HG02870 (cell line): ENCODE measurements around the gene HADHB.
A peak's percentile ranks its signal among the peaks of the same experiment; 100 is the strongest.

Source experiments
- ATAC-seq: cut with Tn5 transposase; IDR thresholded peaks from one replicate; pipeline ENCODE4 v1.9.1; 2021; ENCODE audit warnings: mild to moderate bottlenecking, moderate library complexity; ENCODE audit not compliant: unreplicated experiment

HADHB gene

DNA sequence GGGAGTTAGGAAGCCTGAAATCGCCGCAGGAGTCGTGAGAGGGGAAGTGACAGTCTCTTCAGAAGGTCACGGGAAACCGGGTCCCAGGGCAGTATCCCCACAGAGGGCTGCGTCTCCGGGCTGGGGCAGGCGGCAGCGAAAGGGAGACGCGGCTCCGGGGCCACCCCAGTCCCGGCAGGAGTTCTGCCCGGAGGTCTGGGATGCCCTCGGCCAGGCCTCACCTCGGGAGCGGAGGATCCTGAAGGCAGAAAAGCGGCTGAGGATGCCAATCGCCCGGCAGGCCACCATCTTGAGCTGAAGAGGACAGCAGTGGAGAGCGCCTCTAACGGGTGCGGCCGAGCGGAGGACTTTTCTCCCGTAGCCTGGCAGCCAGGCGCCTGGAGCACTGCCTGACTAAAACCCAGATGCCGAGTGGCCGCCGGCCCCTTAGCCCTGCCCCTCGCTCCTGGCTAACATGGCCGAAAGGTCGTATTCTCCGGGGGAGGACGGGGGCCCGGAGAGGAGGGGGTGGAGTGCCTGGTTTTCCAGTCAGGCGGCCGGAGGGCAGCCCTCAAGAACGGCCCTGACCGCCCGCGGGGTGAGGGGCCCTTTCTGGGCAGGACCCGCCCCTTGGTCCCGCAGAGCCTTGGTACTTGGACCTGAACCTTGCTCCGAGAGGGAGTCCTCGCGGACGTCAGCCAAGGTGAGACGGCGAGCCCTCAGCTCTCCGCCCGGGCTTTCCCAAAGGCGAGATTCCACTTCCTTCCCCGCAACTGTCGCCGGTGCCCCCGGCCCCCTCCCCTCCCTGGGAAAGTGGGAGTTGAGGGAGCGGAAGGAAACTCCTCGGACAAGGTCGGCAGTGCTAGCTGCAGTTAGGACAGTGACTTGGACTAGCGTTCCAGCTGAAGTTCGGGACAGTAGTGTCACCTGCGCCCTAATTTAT, at the start of gene HADHB, which contains the start of gene HADHA:
Gene HADHB (plus strand): TSS at position 631 of the 922 bp plus-strand sequence. CDS start 9,316 bp downstream, outside the sequence.
Gene HADHA (minus strand): TSS at position 324 of the 922 bp plus-strand sequence. CDS start 36 bp downstream, at position 288.
- ATAC-seq = peak; percentile 66

DNA sequence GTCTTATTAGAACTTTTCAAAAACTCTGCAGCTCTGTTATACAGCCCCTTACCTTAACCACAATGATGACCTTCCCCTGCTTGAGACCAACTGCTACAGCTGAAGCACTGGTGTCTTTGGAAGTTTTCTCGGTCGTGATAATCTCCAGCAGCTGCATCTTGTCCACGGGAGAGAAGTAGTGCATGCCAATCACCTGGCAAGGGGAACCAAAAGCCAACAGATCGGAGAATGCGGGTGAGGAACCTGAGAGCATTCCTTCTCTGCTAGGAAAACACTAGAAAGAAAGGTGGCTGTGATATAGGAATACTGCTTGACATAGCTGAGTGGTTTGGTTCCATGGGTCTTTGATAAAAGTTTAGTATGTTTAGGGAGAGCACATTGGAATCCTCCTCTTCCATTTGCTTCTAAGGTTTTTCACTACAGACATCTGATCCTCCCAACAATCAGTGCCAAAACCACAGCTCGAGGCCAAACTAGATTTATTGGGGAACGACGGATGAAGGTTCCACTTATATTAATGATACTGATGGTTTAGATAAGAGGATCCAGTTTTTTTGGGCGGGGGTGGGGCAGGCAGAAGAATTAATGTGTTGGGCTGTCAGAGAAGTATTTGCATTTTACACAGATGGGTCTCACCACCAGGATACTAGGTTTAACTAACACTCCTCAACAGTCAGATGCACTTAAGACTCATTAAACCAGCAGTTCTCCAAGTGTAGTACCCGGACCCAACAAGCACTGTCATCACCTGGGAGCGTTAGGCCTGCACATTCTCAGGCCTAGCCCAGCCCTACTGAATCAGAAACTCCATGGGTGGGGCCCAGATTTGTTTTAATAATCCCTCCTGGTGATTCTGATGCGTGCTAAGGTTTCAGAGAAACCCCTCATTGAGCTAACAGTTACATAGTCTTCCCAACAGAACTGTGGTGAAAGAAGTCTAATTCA, 49.4 kb upstream of the HADHB start:
- no peak for ATAC-seq

DNA sequence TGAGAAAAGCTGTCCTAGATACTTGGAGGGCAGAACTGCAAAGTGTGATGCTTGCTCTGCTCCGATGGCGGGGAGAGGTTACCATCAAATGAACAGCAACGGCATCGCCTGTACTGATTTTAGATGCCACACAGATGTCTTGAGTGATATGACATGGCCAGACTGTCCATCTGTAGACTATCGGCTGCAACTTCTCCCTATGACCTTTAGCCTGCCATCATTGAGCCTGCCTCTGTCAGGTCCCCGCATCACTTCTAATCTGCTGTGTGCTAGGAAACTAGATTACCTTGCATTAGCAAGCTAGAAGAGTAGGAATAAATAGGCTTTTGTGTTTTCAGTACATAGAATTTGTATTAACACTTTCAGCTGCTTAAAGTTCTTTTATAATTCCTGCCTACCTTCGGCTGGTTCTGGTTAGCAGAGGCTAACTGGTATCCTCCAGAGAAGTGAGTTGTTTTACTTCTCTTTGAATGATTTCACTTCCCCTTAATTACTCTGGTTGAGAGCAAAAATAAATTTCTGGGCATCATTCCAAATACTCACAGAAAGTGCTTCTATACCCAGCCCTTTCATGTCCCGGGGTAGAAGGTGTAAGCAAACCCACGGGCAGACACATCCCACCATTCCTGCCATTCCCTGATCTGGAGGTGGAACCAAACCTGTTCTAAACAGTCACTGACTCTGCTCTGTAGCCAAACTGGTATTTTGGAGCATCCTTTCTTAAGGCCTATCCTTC, 47.9 kb upstream of the HADHB start:
- ATAC-seq = no peak

DNA sequence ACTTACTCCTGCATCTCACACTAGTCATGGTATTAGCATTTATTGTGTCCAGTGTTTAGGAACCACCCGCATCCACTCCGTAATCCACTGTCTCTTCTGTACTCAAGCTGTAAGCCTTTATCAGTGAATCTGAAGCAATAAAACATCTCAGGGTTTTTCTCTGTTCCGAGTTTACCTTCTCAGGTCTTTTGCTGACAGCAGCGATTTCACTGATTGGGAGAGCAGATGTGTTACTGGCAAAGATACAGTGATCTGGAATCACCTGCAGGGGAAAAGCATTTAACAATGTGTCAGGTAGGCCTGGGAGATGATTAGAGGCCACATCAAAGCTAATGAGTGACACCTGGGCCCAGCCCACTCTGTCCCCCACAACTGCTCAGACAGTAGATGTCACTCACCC, 47.2 kb upstream of the HADHB start:
- ATAC-seq = no peak

DNA sequence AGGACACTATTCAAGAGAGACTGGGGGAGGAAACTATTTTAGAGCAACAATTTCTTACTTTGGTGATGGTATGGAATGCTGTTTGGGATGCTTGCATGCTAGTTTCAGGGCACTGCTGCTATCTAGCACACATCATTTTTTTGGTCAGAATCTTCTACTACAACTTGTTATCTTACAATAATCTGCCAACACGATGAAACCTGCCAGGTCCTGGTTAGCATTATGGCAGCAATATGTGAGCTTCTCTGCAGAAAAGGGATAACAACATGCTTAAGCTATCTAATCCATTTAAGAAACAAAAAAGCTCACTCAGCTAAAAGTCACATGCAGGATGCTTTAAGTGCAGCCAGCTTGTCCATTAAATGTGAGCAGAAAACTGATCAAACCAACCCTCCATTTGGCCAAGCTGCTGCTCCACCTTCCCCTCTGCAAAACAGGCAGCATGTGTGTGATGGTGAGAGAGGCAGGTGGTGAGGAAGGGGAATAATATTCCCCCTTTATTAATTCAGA, 41.7 kb upstream of the HADHB start:
- ATAC-seq = no peak

DNA sequence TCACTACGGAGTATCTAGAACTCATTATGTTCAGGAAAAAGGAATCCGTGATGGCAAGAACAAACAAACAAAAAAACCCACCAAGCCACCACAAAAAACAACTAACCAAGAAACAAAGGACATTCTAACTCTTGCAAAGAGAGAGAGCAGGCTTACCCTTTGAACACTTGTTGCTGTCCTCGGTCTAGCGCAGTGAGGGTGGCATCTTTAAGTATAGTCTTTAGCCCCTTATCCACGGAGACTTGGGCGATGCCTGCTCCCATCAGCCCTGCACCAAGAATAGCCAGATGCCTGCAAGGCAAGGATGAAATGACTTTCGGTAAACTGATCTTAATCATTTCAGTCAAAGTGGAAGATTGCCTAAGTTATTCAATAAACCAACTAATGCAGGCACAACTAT, 40.8 kb upstream of the HADHB start:
- no peak for ATAC-seq

DNA sequence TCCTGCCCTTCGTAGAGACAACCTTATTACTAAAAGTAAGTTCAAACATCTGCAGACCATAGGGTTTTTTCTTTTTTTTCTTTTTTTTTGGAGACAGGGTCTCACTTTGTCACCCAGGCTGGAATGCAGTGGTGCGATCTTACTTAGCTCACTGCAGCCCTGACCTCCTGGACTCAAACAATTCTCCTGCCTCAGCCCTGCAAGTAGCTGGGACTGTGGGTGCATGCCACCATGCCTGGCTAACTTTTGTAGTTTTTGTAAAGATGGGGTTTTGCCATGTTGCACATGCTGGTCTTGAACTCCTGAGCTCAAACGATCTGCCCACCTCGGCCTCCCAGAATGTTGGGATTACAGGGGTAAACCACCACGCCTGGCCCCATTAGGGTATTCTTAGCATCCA, 32.7 kb upstream of the HADHB start:
- ATAC-seq = no peak

DNA sequence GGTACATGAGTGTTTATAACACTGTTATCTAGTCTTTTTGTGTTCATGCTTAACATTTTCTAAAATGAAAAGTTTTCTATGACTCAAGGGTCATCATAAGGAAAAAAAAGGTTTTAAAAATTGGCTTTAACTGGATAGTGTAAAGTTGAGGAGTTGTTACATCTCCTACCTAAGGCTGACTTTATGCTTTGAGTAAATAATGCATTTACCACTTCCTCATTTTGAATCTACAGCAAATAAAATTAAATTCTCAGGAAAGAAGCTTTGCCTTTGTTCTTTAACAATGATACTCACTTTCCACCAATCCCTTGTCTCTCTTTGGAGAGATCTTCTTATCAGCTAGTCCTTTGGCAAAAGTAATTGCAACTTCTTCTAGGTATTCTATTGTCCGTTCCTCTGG, 30.0 kb upstream of the HADHB start:
- ATAC-seq = no peak

DNA sequence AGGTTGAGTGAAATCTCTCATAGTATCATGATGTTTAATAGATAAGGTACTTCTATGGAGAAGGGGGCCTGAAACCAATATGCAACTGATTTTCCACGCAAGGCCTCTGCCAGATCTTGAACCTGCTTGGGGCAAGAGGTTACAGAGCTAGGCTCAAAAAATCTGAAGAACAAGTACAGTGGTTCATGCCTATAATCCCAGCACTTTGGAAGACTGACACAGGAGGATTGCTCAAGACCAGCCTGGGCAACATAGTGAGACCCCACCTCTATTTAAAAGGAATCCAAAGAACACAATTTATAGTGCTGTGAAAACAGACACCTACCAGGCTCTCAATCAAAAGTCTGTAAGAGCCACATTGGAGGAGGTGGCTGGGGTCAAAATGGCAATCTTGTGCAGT, 28.9 kb upstream of the HADHB start:
- no peak for ATAC-seq

DNA sequence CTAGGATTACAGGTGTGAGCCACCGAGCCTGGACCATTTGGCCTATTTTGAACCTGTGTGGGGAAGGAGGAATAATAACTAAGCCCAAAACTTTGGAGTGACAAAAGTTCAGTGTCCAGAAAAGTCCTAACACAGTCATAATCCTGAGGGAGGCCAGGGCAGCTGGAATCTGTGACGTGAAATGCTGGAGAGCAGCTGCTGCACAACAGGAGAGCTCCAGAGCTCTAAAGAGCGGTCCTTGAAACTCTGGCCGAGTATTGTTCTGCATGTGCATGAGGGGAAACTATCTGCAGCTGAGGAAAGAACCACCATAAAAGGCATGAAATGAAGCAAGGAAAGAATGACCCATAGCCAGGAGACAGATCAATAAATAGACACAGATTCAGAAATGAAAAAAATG, 28.2 kb upstream of the HADHB start:
- ATAC-seq = no peak

DNA sequence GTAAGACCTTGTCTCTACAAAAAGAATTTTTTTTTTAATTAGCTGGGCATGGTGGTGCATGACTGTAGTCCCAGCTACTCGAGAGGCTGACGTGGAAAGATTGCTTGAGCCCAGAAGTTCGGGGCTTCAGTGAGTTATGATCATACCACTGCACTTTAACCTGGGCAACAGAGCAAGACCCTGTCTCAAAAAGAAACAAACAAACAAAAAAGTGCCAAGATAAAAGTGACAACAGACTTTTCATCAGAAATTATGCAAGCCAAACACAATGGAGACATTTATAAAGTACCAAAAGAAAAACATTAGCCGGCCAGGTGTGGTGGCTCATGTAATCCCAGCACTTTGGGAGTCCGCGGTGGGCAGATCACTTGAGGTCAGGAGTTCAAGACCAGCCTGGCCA, 27.0 kb upstream of the HADHB start:
- ATAC-seq = no peak

DNA sequence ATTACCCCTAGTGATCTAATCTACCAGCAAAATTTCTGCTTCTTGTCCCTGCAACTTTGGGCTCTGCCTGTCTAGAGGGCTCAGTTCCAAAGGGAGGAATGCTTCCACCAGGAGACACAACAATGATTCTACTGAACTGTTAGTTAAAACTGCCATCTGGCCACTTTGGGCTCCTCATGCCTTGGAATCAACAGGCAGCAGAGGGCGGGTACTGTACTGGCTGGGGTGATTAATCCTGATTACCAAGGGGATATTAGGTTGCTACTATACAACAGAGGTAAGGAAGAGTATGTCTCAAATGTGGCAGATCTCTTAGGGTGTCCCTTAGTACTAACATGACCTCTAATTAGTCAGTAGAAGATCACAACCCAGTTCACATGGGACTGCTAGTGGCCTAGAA, 21.7 kb upstream of the HADHB start:
- ATAC-seq = no peak

DNA sequence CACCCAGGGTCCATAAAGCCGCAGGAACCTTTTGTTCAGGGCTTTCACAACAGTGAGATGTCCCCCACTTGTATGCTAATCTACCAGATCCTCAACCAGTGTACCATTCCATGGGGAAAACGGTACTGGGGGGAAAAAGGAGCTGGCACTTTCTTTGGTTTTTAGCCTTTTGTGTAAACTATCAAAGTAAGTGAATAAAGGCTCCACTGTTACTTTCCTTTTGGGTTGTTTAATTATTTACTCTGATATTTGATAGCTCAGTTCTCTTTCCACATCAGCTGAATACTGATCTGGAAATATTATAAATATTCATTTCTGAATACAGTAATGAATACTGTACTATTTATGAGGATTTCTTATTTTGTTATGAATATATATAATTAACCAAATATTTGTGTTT, 20.6 kb upstream of the HADHB start:
- ATAC-seq = no peak

DNA sequence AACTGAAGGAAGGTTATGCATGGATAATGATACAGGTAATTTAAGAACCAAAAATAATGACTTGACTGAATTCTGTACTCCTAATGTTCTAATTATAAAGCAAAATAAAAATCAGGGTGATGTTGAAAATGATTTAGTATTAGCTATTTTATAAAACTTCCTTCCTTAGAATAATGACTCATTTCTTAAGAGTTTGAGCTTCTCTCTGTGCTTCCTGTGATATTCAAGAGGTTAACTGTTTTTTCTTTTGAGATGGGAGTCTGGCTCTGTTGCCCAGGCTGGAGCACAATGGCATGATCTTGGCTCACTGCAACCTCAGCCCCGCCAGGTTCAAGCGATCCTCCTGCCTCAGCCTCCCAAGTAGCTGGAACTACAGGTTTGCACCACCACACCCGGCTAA, 15.1 kb upstream of the HADHB start:
- ATAC-seq = no peak

DNA sequence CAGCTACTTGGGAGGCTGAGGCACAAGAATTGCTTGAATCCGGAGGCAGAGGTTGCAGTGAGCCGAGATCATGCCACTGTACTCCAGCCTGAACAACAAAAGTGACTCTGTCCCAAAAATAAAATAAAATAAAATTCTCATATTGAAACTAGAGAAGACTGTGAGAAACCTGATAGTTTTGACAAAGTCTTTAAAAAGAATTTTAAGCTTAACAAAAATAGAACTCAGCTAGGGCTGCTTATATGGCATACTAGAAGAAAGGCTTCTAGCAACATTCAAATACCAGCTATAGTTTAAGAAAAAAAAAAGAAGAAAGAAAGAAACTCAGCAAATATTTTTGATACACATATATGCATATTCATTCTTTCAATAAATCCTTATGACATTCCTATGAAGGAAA, 13.9 kb upstream of the HADHB start:
- ATAC-seq = no peak

DNA sequence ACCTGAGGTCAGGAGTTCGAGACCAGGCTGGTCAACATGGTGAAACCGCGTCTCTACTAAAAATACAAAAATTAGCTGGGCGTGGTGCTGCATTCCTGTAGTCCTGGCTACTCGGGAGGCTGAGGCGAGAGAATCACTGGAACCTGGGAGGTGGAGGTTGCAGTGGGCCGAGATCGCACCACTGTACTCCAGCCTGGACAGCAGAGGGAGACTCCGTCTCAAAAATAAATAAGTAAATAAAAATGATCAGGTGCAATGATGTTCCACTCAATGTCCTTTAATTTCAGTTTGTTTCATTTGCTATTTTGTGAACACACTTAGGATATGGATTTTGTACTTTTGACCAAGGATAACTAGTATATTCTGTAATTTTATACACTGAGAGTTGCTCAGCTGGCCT, 9.7 kb upstream of the HADHB start:
- no peak for ATAC-seq

DNA sequence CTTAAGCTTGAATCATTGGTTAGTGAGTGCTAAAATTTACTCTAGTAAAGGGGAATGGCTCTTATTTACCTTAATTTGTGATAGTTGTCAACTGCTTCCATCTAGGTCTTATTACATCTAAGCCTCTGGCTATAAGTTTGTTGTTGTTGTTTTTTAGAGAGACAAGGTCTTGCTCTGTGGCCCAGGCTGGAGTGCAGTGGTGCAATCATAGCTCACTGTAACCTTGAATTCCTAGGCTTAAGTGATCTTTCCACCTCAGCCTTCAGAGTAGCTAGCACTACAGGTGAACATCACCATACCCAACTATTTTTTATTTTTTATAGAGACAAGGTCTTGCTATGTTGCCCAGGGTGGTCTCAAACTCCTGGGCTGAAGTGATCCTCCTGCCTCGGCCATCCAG, 6.9 kb upstream of the HADHB start:
- no peak for ATAC-seq

DNA sequence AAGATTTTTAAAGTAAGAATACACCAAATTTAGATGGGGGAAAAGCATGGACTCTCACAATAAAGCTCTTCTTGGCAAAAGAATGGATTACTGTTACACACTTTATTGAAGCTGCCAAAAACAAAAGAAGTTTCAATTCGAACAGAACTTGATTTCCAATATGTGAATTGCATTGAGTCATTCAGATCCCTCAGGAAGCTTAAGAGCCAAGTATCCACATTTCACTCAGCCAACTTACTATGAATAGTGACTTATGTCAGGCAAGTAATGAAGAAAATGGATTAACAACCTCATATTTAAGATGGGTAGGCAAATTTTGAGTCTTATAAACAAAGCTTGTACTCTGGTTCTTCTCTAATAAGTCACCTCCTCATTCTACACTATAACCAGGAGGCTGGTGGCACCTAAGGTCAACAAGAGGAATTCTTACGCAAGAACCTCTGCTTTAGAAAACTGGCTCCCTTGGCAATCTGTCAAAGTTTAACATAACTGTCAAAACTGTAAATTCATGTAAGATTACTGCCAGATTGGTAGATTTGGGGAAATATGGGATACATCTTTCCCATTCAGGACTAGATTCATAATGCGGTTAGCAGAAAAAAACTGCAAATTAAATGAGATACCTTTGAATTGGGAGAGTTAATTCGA, 6.3 kb upstream of the HADHB start:
- ATAC-seq = no peak

DNA sequence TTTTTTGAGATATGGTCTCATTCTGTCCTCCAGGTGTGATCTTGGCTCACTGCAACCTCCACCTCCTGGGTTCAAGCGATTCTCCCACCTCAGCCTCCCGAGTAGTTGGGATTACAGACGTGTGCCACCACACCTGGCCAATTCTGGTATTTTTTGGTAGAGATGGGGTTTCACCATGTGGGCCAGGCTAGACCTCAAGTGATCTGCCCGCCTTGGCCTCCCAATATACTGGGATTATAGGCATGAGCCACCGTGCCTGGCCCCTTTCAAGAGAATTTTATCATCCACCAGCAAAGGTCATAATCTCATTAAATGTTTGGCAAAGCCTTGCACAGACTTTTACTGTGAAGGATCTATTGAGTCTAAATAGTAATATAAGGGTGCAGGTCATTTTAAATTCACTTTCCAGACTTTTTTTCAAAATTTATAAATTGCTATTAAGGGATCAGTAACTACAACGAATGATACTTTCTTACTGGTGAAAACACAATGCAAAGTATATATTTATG, 2.8 kb upstream of the HADHB start:
- ATAC-seq = no peak
